OCI-LY1 (cell line): ENCODE measurements around the gene ITGA5.

ENCODE experiments used
- H2AFZ ChIP-seq: fragments of 200-600 bp; sonication (generic), shearing (Covaris generic); 2 replicates; pipeline ENCODE4 v1.6.0; 2014; ENCODE audit warnings: antibody characterized with exemption, mild to moderate bottlenecking, low read length
- H3F3A ChIP-seq: fragments of 200-600 bp; sonication (generic), shearing (Covaris generic); 2 replicates; pipeline ENCODE4 v1.6.0; 2014; ENCODE audit warnings: mild to moderate bottlenecking, antibody characterized with exemption, low read length, moderate library complexity; ENCODE audit not compliant: insufficient read depth
- H3K27ac ChIP-seq: fragments of 200-600 bp; sonication (generic); 2 replicates; pipeline ENCODE4 v1.5.1; 2014; ENCODE audit warnings: low read length, mixed run types, mild to moderate bottlenecking, low read depth; ENCODE audit not compliant: poor library complexity, severe bottlenecking
- H3K27me3 ChIP-seq: fragments of 200-600 bp; sonication (generic); 2 replicates; pipeline ENCODE4 v1.6.0; 2014; ENCODE audit warnings: antibody characterized with exemption, mild to moderate bottlenecking, low read length, moderate library complexity; ENCODE audit not compliant: insufficient read depth
- H3K36me3 ChIP-seq: fragments of 200-600 bp; sonication (generic); 2 replicates; pipeline ENCODE4 v1.6.1; 2014; ENCODE audit warnings: mild to moderate bottlenecking, antibody characterized with exemption, low read length, moderate library complexity, mixed read lengths; ENCODE audit not compliant: insufficient read depth
- H3K4me1 ChIP-seq: fragments of 200-600 bp; sonication (generic); 2 replicates; pipeline ENCODE4 v1.5.1; 2014; ENCODE audit warnings: mild to moderate bottlenecking, low read length, moderate library complexity; ENCODE audit not compliant: insufficient read depth, severe bottlenecking
- H3K4me2 ChIP-seq: fragments of 200-600 bp; sonication (generic), shearing (Covaris generic); 2 replicates; pipeline ENCODE4 v1.6.1; 2014; ENCODE audit warnings: low read length
- H3K4me3 ChIP-seq: fragments of 200-600 bp; sonication (generic); 2 replicates; pipeline ENCODE4 v1.5.1; 2014; ENCODE audit warnings: low read length, low read depth, mild to moderate bottlenecking, mixed read lengths; ENCODE audit not compliant: poor library complexity, severe bottlenecking
- H3K79me2 ChIP-seq: fragments of 200-600 bp; shearing (Covaris generic); 2 replicates; pipeline ENCODE4 v1.6.1; 2016; ENCODE audit warnings: mixed run types, low read length, mixed read lengths; ENCODE audit not compliant: insufficient read depth
- H3K9ac ChIP-seq: fragments of 200-600 bp; sonication (generic), shearing (Covaris generic); 2 replicates; pipeline ENCODE4 v1.6.1; 2014; ENCODE audit warnings: mild to moderate bottlenecking, low read length, mixed read lengths
- H3K9me2 ChIP-seq: fragments of 200-600 bp; sonication (generic), shearing (Covaris generic); 2 replicates; pipeline ENCODE4 v1.6.1; 2014; ENCODE audit warnings: low read depth, mild to moderate bottlenecking, low read length, mixed read lengths
- H3K9me3 ChIP-seq: fragments of 200-600 bp; shearing (Covaris generic); 2 replicates; pipeline ENCODE4 v1.6.1; 2014; ENCODE audit warnings: low read length, mixed read lengths
- H4K20me1 ChIP-seq: fragments of 200-600 bp; sonication (generic), shearing (Covaris generic); 2 replicates; pipeline ENCODE4 v1.6.0; 2016; ENCODE audit warnings: mild to moderate bottlenecking, low read length; ENCODE audit not compliant: insufficient read depth
- CTCF ChIP-seq: fragments of 200-600 bp; sonication (generic), shearing (Covaris generic); IDR thresholded peaks from 2 replicates; pipeline ENCODE4 v1.5.1; 2017; ENCODE audit warnings: mild to moderate bottlenecking, antibody characterized with exemption, low read length, moderate library complexity, mixed read lengths
- EZH2 ChIP-seq: fragments of 200-600 bp; sonication (generic), shearing (Covaris generic); IDR thresholded peaks from 2 replicates; pipeline ENCODE4 v1.8.0; 2017; ENCODE audit warnings: borderline replicate concordance, mixed run types, mild to moderate bottlenecking, antibody characterized with exemption, low read length, moderate library complexity, mixed read lengths

Gene ITGA5

DNA sequence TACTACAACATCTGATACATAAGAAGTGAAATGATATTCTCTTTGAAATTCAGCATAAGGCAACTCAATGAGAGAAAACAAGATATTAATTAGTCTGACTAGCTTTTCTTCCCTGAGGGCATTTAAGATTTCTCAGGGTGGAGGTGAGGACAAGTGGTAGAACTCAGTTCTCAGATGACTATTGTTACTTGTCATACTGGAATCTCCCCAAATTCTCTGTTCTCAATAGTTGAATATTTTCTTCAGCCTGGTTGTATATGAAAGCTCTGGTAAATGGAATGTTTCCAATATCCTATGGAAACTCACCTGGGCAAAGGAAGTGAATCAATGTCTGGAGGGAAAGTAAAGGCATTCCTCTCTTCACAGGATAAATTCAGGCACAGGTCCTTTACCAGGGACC is 18.2 kb upstream of the ITGA5 start:
- Histone ChIP-seq H3K9ac (no peak overlapping the region), H3K4me1 (no peaks in the 10 kb centered on the region), H3F3A (no peaks in the 10 kb centered on the region), H3K36me3 (no peaks in the 10 kb centered on the region), H3K4me2 (no peak overlapping the region), H3K27ac (no peak overlapping the region), H3K79me2 (no peaks in the 10 kb centered on the region), H3K9me3 (no peaks in the 10 kb centered on the region), H2AFZ (no peak overlapping the region), H3K9me2 (no peaks in the 10 kb centered on the region), H4K20me1 (no peaks in the 10 kb centered on the region), H3K4me3 (no peak overlapping the region), H3K27me3 (no peaks in the 10 kb centered on the region)
- TF ChIP-seq CTCF, result no peak
- TF ChIP-seq EZH2, result no peak

GRCh38 chr12:54432815-54433164 is 13.7 kb upstream of the ITGA5 start:
- Histone ChIP-seq H3K9ac (no peak overlapping the region), H3K9me3 (no peaks in the 10 kb centered on the region), H3K79me2 (no peaks in the 10 kb centered on the region), H3K4me1 (no peaks in the 10 kb centered on the region), H3F3A (no peaks in the 10 kb centered on the region), H3K36me3 (no peaks in the 10 kb centered on the region), H4K20me1 (no peaks in the 10 kb centered on the region), H2AFZ (no peak overlapping the region), H3K4me2 (no peak overlapping the region), H3K27me3 (peaks cover 5% of the 10 kb centered on the region; the same call in 1 of the 2 replicates), H3K9me2 (no peaks in the 10 kb centered on the region), H3K4me3 (no peak overlapping the region), H3K27ac (no peak overlapping the region)
- TF ChIP-seq EZH2 (no peak), CTCF (no peak)

- Histone ChIP-seq H3K27me3 (peaks cover 6% of the 10 kb centered on the region; the same call in 1 of the 2 replicates), H3K4me1 (no peaks in the 10 kb centered on the region), H3F3A (no peaks in the 10 kb centered on the region), H3K79me2 (no peaks in the 10 kb centered on the region), H3K27ac (no peak overlapping the region), H2AFZ (no peak overlapping the region), H4K20me1 (no peaks in the 10 kb centered on the region), H3K9ac (no peak overlapping the region), H3K9me3 (no peaks in the 10 kb centered on the region), H3K36me3 (no peaks in the 10 kb centered on the region), H3K4me2 (no peak overlapping the region), H3K4me3 (no peak overlapping the region), H3K9me2 (no peaks in the 10 kb centered on the region)
- TF ChIP-seq CTCF (no peak), EZH2 (no peak)
Observed at GRCh38 chr12:54431911-54432814, 13.1 kb upstream of the ITGA5 start.
